A549 (cell line): ENCODE results near the gene MBD1.

Experiments
- BHLHE40 ChIP-seq: IDR thresholded peaks from 2 replicates; pipeline ENCODE4 v1.6.1; 2012; ENCODE audit warnings: low read depth, low read length, inconsistent platforms
- CHD2 ChIP-seq: fragments of 150-350 bp; IDR thresholded peaks from 2 replicates; pipeline ENCODE4 v1.6.1; 2014; ENCODE audit warnings: low read length; ENCODE audit not compliant: partially characterized antibody
- CTCF ChIP-seq: fragments of >200 bp; sonication (Bioruptor Twin); formaldehyde crosslinking; IDR thresholded peaks from 3 replicates; pipeline ENCODE4 v1.5.1; 2016
- HDAC2 ChIP-seq: fragments of 200-600 bp; sonication (generic); IDR thresholded peaks from 2 replicates; pipeline ENCODE4 v1.6.1; 2016
- JUN ChIP-seq, 2 experiments: fragments of >200 bp; sonication (Bioruptor Twin); formaldehyde crosslinking; IDR thresholded peaks; 2 replicates in 1 of 2; 3 replicates in 1 of 2; pipeline ENCODE4 v1.6.1; 2016 to 2017
- MAX ChIP-seq: IDR thresholded peaks from 2 replicates; pipeline ENCODE4 v1.6.1; 2012
- MYC ChIP-seq: IDR thresholded peaks from 2 replicates; pipeline ENCODE4 v1.6.1; 2012; ENCODE audit warnings: mild to moderate bottlenecking, inconsistent platforms, low read length, improper control_type of control experiment, borderline replicate concordance
- PHF8 ChIP-seq: fragments of 200-600 bp; sonication (generic); IDR thresholded peaks from 2 replicates; pipeline ENCODE4 v1.6.1; 2016; ENCODE audit warnings: low read depth, mild to moderate bottlenecking, antibody characterized with exemption, moderate library complexity, borderline replicate concordance
- POLR2A ChIP-seq: IDR thresholded peaks from 2 replicates; pipeline ENCODE4 v1.6.1; 2012; ENCODE audit warnings: mild to moderate bottlenecking, low read length
- POLR2AphosphoS2 ChIP-seq: conservative IDR thresholded peaks from 2 replicates; pipeline ENCODE4 v1.6.1; 2012; ENCODE audit warnings: low read length, improper control_type of control experiment, inconsistent platforms
- RNF2 ChIP-seq: fragments of 200-600 bp; sonication (generic); IDR thresholded peaks from 2 replicates; pipeline ENCODE4 v1.6.1; 2016; ENCODE audit warnings: low read depth, mild to moderate bottlenecking, antibody characterized with exemption, moderate library complexity, borderline replicate concordance
- SREBF2 ChIP-seq: fragments of 450-650 bp; IDR thresholded peaks from 2 replicates; pipeline ENCODE4 v1.6.1; 2014; ENCODE audit warnings: mild to moderate bottlenecking, moderate library complexity
- USF2 ChIP-seq: fragments of 450-650 bp; IDR thresholded peaks from 2 replicates; pipeline ENCODE4 v1.6.1; 2014; ENCODE audit warnings: antibody characterized with exemption

GRCh38 chr18:50281972-50282520, 723 bp upstream of the MBD1 start:
- TF ChIP-seq CTCF (no peak), JUN (IDR thresholded peaks at IDR 0.05) (no peak), POLR2AphosphoS2 (no peak), POLR2A (no peak), RNF2 (no peak), MYC (no peak), BHLHE40 (no peak), USF2 (no peak), CHD2 (no peak), HDAC2 (no peak), SREBF2 (no peak), PHF8 (no peak), MAX (no peak)
